SK-N-SH treated with all-trans-retinoic acid at 6 μM for 48 hours (cell line): ENCODE data around the gene CA5A.
A peak's percentile ranks its signal among the peaks of the same experiment; 100 is the strongest.
"Not testable (repeated sequence)": the region's sequence is repeated elsewhere in the genome, so short reads cannot be mapped to it uniquely, and the experiment has no call there.

Source experiments
- ATAC-seq: fragments of 200-7000 bp; cut with Tn5 transposase; 3 replicates; pipeline ENCODE4 v1.9.1; 2020; ENCODE audit warnings: mild to moderate bottlenecking, moderate library complexity
- ARNTL ChIP-seq: fragments of 450-650 bp; formaldehyde crosslinking; IDR thresholded peaks from 2 replicates; pipeline ENCODE4 v1.5.0; 2020; ENCODE audit warnings: low read depth, mild to moderate bottlenecking, moderate library complexity, borderline replicate concordance
- BACH2 ChIP-seq: fragments of 250-450 bp; sonication (Bioruptor Pico); IDR thresholded peaks from 2 replicates; pipeline ENCODE4 v1.9.0; 2021; ENCODE audit warnings: mild to moderate bottlenecking, borderline replicate concordance
- CSDC2 ChIP-seq: fragments of 250-450 bp; sonication (Bioruptor Pico); IDR thresholded peaks from 2 replicates; pipeline ENCODE4 v1.5.0; 2020; ENCODE audit warnings: mild to moderate bottlenecking, moderate library complexity
- CSRNP3 ChIP-seq: fragments of 250-450 bp; sonication (Bioruptor Pico); IDR thresholded peaks from 2 replicates; pipeline ENCODE4 v1.5.1; 2021; ENCODE audit warnings: mild to moderate bottlenecking, moderate library complexity
- ESRRG ChIP-seq: fragments of 250-450 bp; sonication (Bioruptor Pico); IDR thresholded peaks from 2 replicates; pipeline ENCODE4 v1.6.1; 2021; ENCODE audit warnings: mild to moderate bottlenecking
- GLIS3 ChIP-seq: fragments of 250-450 bp; sonication (Bioruptor Pico); IDR thresholded peaks from 2 replicates; pipeline ENCODE4 v1.5.0; 2020; ENCODE audit warnings: mild to moderate bottlenecking, moderate library complexity
- ISL1 ChIP-seq: fragments of 250-450 bp; sonication (Bioruptor Pico); IDR thresholded peaks from 2 replicates; pipeline ENCODE4 v2.1.2; 2022; ENCODE audit warnings: mild to moderate bottlenecking, moderate library complexity
- OSR1 ChIP-seq: fragments of 250-450 bp; sonication (Bioruptor Pico); IDR thresholded peaks from 2 replicates; pipeline ENCODE4 v1.8.0; 2022; ENCODE audit warnings: moderate library complexity, mild to moderate bottlenecking, inconsistent platforms
- POU6F1 ChIP-seq: fragments of 250-450 bp; sonication (Bioruptor Pico); IDR thresholded peaks from 2 replicates; pipeline ENCODE4 v1.8.0; 2021; ENCODE audit warnings: low read depth, mild to moderate bottlenecking, moderate library complexity, borderline replicate concordance
- PPARA ChIP-seq: fragments of 250-450 bp; sonication (Bioruptor Pico); IDR thresholded peaks from 2 replicates; pipeline ENCODE4 v1.5.0; 2020; ENCODE audit warnings: mild to moderate bottlenecking, borderline replicate concordance
- RARB ChIP-seq: fragments of 250-450 bp; sonication (Bioruptor Pico); IDR thresholded peaks from 2 replicates; pipeline ENCODE4 v1.8.0; 2021; ENCODE audit warnings: mild to moderate bottlenecking, moderate library complexity
- SNAI2 ChIP-seq: fragments of 250-450 bp; sonication (Bioruptor Pico); IDR thresholded peaks from 2 replicates; pipeline ENCODE4 v1.5.0; 2020; ENCODE audit warnings: mild to moderate bottlenecking, moderate library complexity
- TCF4 ChIP-seq: fragments of 250-450 bp; sonication (Bioruptor Pico); IDR thresholded peaks from 2 replicates; pipeline ENCODE4 v1.8.0; 2021; ENCODE audit warnings: mild to moderate bottlenecking, moderate library complexity, borderline replicate concordance
- TOX ChIP-seq: fragments of 250-450 bp; sonication (Bioruptor Pico); IDR thresholded peaks from 2 replicates; pipeline ENCODE4 v1.8.0; 2021; ENCODE audit warnings: mild to moderate bottlenecking, moderate library complexity, borderline replicate concordance
- TSHZ2 ChIP-seq: fragments of 250-450 bp; sonication (Bioruptor Pico); IDR thresholded peaks from 2 replicates; pipeline ENCODE4 v1.5.0; 2020; ENCODE audit warnings: mild to moderate bottlenecking, moderate library complexity
- ZC3H10 ChIP-seq: fragments of 250-450 bp; sonication (Bioruptor Pico); IDR thresholded peaks from 2 replicates; pipeline ENCODE4 v1.5.1; 2021; ENCODE audit warnings: mild to moderate bottlenecking, moderate library complexity
- ZFP3 ChIP-seq: fragments of 250-450 bp; sonication (Bioruptor Pico); IDR thresholded peaks from 2 replicates; pipeline ENCODE4 v1.5.0; 2020; ENCODE audit warnings: mild to moderate bottlenecking, moderate library complexity
- ZFP30 ChIP-seq: fragments of 450-650 bp; formaldehyde crosslinking; IDR thresholded peaks from 2 replicates; pipeline ENCODE4 v1.5.0; 2022; ENCODE audit warnings: mild to moderate bottlenecking, moderate library complexity
- ZNF565 ChIP-seq: fragments of 450-650 bp; formaldehyde crosslinking; conservative IDR thresholded peaks from 2 replicates; pipeline ENCODE4 v1.5.0; 2020; ENCODE audit warnings: low read depth, mild to moderate bottlenecking, moderate library complexity
- ZNF70 ChIP-seq: fragments of 450-650 bp; formaldehyde crosslinking; IDR thresholded peaks from 2 replicates; pipeline ENCODE4 v1.5.0; 2020; ENCODE audit warnings: mild to moderate bottlenecking, moderate library complexity
- ZNF8 ChIP-seq: fragments of 450-650 bp; formaldehyde crosslinking; IDR thresholded peaks from 2 replicates; pipeline ENCODE4 v1.5.0; 2020; ENCODE audit warnings: mild to moderate bottlenecking, moderate library complexity
- TF ChIP-seq, protein P1 (sequence below): fragments of 250-450 bp; sonication (Bioruptor Pico); IDR thresholded peaks from 2 replicates; pipeline ENCODE4 v1.5.1; 2020; ENCODE audit warnings: low read depth, mild to moderate bottlenecking, moderate library complexity

Gene CA5A

GRCh38 chr16:87897521-87898505 lies 38.5 kb downstream of the CA5A start:
- TF ChIP-seq PPARA = no peak
- no peak for TF ChIP-seq ZNF70
- TF ChIP-seq TOX (CRISPR knock-in tag) = no peak
- no peak for TF ChIP-seq TCF4 (CRISPR knock-in tag)
- TF ChIP-seq, protein P1, sequence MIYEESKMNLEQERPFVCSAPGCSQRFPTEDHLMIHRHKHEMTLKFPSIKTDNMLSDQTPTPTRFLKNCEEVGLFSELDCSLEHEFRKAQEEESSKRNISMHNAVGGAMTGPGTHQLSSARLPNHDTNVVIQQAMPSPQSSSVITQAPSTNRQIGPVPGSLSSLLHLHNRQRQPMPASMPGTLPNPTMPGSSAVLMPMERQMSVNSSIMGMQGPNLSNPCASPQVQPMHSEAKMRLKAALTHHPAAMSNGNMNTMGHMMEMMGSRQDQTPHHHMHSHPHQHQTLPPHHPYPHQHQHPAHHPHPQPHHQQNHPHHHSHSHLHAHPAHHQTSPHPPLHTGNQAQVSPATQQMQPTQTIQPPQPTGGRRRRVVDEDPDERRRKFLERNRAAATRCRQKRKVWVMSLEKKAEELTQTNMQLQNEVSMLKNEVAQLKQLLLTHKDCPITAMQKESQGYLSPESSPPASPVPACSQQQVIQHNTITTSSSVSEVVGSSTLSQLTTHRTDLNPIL = no peak
- TF ChIP-seq ZNF565 = no peak
- no peak for TF ChIP-seq ESRRG
- TF ChIP-seq ZC3H10 (CRISPR knock-in tag) = no peak
- no peak for TF ChIP-seq ARNTL (CRISPR knock-in tag)
- TF ChIP-seq OSR1 (CRISPR knock-in tag) = no peak
- TF ChIP-seq ZNF8 (CRISPR knock-in tag) = no peak
- TF ChIP-seq ISL1 (CRISPR knock-in tag) = no peak
- ATAC-seq = no peak

GRCh38 chr16:87896924-87897520 lies 39.3 kb downstream of the CA5A start:
- not testable (repeated sequence) for ATAC-seq

DNA sequence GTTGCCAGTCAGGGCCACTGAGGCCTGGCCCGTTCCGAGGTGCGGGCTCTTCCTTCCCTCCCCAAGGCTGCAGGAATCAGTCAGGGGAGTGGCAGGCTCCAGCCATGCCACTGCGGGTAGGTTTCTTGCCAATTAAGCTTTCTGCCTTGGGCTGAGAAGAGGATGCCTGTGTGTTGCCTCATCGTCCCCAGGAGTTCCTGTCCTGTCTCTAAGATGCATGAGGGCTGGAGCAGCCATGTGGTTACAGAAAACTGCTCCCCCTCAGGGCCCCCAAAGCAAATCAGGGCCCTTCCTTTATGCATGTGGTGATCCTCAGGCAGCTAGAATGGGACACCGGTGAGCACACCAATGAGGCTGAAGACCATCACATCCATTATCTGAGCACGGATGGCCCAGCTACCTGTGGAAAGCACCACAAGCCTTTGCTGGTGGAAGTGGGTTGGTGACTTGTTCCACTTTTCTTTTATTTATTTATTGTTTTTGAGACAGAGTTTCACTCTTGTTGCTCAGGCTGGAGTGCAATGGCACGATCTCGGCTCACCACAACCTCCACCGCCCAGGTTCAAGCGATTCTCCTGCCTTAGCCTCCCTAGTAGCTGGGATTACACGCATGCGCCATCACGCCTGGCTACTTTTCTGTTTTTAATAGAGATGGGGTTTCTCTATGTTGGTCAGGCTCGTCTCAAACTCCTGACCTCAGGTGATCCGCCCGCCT lies 40.0 kb downstream of the CA5A start:
- ATAC-seq = not testable (repeated sequence)

DNA sequence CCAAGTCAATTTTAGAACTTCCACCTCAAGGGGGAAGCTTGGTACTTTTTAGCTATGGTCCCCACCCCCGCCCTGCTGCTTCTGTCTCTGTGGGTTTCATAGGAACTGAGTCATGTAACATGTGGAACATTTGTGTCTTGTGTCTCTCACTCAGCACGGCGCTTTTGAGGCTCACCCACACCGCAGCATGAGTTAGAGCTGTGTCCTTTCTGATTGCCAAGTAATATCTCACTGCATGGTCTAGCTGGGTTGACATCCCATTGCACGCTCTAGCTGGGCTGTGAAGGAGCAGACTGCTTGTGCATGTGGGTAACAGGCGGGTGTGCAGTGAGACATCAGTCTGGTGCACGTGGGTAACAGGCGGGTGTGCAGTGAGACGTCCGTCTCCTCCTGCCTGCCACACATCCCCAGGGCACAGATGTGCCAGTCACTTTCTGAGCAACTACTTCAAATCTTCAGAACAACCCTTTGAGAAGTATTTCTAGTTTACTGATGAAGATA lies 40.6 kb downstream of the CA5A start:
- no peak for TF ChIP-seq CSRNP3 (CRISPR knock-in tag)
- TF ChIP-seq ISL1 (CRISPR knock-in tag) = no peak
- TF ChIP-seq ZNF70 = no peak
- no peak for TF ChIP-seq TSHZ2
- TF ChIP-seq ZFP3 (CRISPR knock-in tag) = no peak
- TF ChIP-seq BACH2 (CRISPR knock-in tag) = no peak
- TF ChIP-seq TOX (CRISPR knock-in tag) = no peak
- TF ChIP-seq GLIS3 = no peak
- TF ChIP-seq SNAI2 (CRISPR knock-in tag) = no peak
- TF ChIP-seq ZC3H10 (CRISPR knock-in tag) = no peak
- no peak for TF ChIP-seq OSR1 (CRISPR knock-in tag)
- TF ChIP-seq RARB (CRISPR knock-in tag) = no peak
- no peak for TF ChIP-seq ZNF8 (CRISPR knock-in tag)
- TF ChIP-seq POU6F1 = no peak
- no peak for TF ChIP-seq TCF4 (CRISPR knock-in tag)
- no peak for TF ChIP-seq ESRRG
- no peak for TF ChIP-seq CSDC2 (CRISPR knock-in tag)
- TF ChIP-seq ZFP30 (CRISPR knock-in tag) = no peak
- no peak for TF ChIP-seq PPARA
- TF ChIP-seq ARNTL (CRISPR knock-in tag) = no peak
- ATAC-seq = no peak

DNA sequence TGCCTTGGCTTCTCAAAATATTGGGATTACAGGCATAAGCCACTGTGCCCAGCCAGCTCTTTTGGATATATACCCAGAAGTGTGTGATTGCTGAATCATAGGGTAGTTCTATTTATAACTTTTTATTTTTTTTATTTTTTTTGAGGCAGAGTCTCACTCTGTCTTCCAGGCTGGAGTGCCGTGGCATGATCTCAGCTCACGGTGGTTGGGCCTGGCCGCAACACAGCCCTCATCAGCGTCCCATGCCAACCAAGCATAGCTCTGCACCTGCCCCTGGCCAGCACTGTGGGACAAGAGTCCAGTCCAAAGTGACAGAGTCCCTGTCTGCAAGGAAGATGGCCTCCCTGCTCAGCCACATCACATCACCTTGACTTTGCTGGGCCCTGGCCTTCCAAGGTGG lies 42.3 kb downstream of the CA5A start:
- ATAC-seq = peak; percentile 92
